VCaP (cell line): ENCODE measurements around the gene SIX5.
A peak's percentile ranks its signal among the peaks of the same experiment; 100 is the strongest.
"Not testable (repeated sequence)": the region's sequence is repeated elsewhere in the genome, so short reads cannot be mapped to it uniquely, and the experiment has no call there.

Experiments used
- H3K27ac ChIP-seq: fragments of 450-650 bp; 2 replicates; pipeline ENCODE4 v1.5.1; 2017
- TF ChIP-seq, protein P1 (sequence below): fragments of 450-650 bp; conservative IDR thresholded peaks from 2 replicates; pipeline ENCODE4 v1.5.1; 2017; ENCODE audit warnings: mild to moderate bottlenecking, moderate library complexity

SIX5 gene

DNA sequence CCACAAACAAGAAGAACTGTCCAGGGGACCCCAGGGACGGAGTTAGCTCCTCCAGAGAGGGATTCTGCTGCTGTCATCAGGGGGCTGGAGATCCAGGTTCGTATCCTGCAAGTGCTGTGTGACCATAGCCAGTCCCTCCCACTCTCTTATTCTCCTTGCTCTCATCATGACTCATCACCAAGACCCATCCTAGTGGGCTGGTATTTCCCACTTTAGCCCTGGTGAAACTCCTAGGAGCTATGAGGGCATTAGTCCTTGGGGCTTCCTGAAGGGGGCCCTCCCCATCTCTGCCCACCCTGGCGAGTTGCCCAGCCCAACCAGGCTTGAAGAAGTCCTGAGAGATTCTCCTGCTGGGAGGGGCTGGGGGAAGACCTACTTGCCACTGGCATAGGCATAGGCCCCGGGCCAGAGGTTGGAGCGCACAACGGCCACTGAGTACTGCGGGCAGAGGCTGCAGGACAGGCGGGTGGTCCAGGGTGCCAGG, 31.1 kb upstream of the SIX5 start:
- TF ChIP-seq, protein P1, sequence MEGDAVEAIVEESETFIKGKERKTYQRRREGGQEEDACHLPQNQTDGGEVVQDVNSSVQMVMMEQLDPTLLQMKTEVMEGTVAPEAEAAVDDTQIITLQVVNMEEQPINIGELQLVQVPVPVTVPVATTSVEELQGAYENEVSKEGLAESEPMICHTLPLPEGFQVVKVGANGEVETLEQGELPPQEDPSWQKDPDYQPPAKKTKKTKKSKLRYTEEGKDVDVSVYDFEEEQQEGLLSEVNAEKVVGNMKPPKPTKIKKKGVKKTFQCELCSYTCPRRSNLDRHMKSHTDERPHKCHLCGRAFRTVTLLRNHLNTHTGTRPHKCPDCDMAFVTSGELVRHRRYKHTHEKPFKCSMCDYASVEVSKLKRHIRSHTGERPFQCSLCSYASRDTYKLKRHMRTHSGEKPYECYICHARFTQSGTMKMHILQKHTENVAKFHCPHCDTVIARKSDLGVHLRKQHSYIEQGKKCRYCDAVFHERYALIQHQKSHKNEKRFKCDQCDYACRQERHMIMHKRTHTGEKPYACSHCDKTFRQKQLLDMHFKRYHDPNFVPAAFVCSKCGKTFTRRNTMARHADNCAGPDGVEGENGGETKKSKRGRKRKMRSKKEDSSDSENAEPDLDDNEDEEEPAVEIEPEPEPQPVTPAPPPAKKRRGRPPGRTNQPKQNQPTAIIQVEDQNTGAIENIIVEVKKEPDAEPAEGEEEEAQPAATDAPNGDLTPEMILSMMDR: no peak
- H3K27ac ChIP-seq: no peak overlapping the region

DNA sequence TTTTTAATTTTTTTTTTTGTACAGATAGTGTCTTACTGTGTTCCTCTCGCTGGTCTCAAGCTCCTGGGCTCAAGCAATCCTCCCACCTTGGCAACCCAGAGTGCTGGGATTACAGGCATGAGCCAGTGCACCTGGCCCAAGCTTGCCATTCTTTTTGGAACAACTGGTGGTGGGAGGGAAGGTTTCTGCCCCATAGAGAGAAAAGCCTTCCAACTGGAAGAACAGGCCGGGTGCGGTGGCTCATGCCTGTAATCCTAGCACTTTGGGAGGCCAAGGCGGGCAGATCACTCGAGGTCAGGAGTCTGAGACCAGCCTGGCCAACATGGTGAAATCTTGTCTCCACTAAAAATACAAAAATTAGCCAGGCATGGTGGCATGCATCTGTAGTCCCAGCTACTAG, 30.5 kb upstream of the SIX5 start:
- H3K27ac ChIP-seq: not testable (repeated sequence)

DNA sequence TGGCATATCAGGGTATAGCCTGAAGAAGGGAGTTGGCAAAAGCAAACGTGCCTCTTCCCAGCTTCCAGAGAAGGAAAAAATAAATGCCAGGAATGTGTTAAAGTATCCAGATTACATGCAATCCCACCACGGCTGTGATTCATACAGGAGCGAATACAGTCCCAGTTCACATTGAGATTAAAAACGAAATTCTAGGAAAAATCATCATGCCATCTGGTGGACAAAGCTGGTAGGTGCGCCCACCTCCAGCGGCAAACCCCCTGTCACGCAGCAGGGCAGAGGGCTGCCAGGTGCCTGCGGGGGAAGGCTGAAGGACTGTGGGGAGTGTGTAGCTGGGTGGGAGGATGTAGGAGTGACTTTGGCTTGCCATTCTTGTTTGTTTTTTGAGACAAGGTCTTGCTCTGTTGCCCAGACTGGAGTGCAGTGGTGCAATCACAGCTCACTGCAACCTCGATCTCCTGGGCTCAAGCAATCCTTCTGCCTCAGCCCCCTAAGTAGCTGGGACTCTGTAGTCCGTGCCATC, 30.0 kb upstream of the SIX5 start:
- TF ChIP-seq, protein P1: peak; percentile 92

DNA sequence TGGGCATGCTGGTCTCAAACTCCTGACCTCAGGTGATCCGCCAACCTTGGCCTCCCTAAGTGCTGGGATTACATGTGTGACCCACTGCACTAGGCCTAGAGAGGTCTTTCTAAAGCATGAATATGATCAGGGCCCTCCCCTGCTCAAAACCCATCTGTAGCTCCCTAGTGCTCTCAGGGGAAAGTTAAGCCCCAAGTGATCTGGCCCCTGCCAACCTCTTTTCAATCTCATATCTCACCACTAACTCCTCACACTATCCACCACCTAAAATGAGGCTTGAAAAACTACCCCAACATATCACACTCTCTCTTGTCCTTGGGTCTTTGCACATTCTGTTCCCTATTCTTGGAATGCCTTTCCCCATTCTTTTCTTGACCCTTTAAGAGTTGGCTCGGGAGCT, 25.6 kb upstream of the SIX5 start:
- H3K27ac ChIP-seq: no peak overlapping the region
- TF ChIP-seq, protein P1: no peak

More for the DNA sequence above, 30.0 kb upstream of the SIX5 start:
- H3K27ac ChIP-seq: no peak overlapping the region

DNA sequence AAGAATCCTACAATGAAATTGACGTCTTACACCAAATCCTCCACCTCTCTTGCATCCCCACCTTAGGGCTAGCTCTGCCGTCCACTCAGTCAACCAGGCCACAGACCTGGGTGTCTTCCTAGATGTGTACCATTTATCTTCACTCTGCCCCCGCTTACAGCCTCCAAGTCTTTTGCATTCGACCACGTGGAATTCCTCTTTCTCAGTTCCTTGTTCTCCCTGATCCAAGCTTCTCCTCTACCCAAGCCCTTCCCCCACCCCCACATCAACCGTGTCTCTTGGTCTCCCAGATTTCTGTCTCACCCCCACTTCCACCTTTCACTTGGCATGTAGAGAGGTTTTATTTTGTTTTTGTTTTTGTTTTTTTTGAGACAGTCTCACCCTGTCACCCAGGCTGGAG, 24.8 kb upstream of the SIX5 start:
- TF ChIP-seq, protein P1: no peak

DNA sequence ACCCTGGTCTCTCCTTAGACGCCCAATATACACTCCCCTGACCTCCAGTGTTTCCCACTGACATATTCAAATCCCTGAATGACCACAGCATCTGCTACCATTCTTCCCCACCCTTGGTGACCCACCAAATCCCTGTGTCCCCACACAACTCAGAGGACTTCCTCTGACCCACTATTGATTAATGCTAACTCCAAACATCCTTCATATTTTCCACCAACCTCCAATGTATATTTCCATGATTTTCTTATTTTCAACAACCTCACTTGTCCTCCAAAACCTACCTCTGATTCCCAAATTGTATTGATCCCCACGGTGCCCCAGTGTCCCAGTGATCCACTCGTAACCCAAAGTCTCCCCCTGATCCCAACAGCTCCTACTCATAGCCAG, 24.1 kb upstream of the SIX5 start:
- no peak overlapping the region for H3K27ac ChIP-seq
- TF ChIP-seq, protein P1: no peak

More for the DNA sequence above, 24.8 kb upstream of the SIX5 start:
- H3K27ac ChIP-seq: no peak overlapping the region

DNA sequence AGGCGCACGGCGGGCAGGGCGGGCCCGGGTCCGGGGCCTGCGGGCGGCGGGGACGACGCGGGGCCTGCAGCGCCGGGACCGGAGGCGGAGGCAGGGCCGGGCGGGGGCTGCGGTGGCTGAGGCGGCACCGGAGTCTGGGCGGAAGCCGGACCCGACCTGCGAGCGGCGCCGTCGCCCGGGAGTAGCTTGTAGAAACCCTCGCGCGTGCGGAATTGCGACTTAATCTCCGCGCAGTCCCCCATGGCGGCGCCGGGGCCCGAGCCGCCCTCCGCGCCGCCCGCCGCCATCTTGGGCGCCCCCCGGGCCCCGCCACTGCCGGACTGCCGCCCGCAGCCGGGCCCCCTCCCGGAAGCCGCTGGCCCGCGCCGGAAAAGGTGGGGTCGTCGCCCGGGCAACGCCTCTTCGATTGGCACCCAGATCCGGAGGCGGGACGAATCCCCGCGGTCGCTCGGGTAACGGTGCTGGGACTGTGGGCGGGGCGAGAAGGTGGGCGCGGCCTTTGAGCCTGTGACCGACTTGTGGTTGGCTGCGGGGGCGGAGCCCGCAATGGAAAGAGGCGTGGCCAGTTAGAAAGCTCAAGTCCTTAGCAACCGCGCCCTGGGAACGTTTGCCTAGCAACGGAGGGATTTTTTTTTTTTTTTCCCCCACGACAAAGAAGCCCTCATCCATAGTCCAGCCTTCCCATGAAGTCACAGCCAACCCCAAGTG, 23.6 kb upstream of the SIX5 start, which contains the start of gene DMWD:
TSS of gene DMWD (minus strand) at position 376 of the 708 bp plus-strand sequence. CDS start at position 287, 89 bp downstream.
- TF ChIP-seq, protein P1: no peak
- peak within 1 kb of the TSS; percentile 88 for H3K27ac ChIP-seq

DNA sequence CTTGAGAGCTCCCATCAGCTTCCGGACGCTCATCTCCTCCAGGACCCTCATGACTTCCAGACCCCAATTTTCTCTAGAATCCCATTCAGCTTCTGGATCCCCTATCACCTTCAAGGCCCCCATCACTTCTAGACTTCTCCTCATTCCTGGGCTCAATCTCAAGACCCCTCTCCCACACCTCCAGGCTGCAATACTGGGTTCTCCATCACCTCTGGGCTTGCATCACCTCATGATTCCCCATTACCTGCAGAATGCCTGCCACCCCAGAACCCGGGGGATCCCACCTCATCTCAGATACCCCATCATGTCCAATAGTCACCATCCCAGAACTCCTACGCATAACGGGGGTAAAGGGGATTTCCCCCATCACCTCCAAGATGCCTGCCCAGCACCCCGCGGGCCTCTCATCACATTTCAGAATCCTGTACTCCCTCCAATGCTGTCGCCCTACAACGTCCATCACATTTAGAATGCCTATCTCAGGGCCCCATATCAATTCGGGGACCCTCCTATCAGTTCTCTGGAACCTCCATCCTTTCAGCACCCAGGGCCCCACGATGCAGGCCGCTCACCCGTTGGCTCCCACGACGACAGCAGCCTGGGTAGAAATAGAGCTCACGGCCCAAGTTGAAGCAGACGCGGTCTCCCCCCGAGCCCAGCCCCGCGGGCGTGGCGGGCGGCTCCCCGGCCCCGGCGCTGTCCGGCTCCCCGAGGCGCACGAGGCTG, 22.9 kb upstream of the SIX5 start:
- peak overlapping the region; percentile 88 for H3K27ac ChIP-seq
- TF ChIP-seq, protein P1: no peak
